Inflammatory macrophage treated with lipopolysaccharide for 1 hour (primary cell): ENCODE results near the gene PKD1.

Source experiments
- DNase-seq, 2 donors: peaks; one replicate each; pipeline ENCODE4 v3.0.0-alpha.2; 2020 to 2022

PKD1 gene

DNA sequence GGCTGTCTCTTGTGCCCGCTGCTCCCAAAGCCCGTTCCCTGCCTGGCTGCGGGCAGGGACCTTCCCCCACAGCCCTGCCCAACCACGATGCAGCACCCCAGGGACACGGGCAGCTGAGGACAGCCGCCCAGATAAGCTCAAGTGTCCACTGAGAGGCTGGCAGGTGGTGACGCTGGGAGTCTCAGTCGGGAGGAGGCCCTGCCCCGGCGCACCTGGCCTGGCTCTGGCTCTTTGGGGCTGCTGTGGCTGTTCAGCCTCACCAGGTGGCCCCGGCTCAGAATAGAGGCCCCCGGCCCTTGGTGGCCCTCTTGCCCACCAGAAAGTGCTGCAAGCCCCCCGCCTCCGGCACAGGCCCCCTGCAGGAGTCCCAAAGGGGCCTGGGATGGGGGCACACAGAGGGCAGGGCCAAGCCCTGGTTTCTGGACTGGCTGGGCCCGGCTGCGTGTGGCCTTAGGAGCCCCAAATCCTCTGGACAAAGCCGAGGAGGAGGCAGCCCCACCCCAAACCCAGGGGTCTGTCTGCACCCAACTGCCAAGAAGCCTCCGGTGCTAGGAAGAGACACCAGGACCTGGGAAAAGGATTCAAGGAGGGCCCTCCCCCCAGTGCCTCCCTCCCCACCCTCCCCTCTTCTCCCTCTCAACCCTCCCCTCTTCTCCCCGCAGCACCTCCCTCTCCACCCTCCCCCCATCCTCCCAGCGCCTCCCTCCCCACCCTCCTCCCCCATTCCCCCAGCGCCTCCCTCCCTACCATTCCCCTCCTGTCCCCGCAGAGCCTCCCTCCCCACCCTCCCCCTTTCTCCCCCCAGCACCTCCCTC is 93.3 kb downstream of the PKD1 start:
- DNase-seq: no peak

DNA sequence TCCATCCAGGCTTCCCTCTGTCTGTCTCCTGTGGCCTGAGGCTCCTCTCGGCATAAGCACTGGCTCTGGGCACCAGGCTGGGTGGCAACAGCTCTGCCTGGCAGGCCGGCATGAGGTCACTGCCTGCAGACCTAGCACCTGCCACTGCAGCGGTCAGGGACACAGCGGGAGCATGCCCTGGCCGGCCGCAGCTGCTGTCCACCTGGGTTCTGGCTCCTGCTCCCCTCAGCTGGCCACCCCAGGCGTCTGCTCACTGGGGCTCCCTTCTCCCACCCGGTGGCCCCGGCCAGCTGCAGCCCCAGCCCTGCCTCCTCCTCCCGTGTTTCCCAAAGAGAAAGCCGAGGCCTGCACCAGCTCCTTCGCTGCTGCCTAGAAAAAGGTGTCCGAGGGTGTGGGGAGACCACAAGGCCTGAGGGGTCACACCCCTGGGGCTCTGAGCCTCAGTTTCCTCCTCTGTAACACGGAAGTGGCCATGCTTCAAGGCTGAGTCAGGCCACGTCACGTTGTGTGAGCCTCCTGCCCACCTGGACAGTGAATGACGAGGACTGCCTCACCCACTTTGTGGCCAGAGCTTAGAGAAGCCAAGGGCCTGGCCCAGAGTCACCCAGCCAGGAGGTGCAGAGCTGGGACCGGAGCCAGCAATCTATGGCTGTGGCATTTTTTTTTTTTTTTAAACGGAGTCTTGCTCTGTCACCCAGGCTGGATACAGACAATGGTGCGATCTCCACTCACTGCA is 94.7 kb downstream of the PKD1 start:
- DNase-seq: no peak

DNA sequence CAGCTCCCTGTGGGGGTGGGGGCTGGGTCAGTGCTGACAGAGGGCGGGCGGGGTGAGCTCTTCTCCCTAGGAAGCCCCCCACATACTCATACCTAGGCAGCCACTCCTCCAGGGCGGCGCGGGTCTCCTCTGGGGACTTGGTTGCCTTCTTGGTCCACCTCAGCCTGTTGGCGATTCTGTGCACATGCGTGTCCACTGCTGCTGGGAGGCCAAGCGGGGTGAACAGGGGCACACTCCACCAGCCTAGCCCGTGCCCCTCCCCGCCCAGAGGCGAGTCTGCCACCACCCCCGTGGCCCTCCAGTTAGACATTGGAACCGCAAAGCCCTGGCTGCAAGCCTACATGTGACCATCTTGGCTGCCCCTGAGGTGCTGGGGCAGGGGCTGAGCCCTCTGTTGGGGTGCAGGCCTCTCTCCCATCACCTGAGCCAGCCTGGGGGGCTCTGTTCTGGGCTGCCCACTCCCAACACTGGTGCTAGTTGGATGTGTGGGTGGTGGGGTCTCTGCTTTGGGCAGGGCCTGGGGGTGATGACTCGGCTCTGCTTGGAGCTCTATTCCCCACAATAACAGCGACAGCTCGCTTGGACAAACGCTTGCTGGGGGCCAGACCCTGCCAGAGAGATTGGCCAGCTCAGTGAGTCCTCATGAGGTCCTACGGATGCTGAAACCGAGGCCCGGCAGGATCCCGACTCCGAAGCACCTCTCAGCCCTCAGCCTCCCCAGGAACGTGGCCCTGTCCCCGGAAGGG is 95.5 kb downstream of the PKD1 start:
- no peak for DNase-seq

DNA sequence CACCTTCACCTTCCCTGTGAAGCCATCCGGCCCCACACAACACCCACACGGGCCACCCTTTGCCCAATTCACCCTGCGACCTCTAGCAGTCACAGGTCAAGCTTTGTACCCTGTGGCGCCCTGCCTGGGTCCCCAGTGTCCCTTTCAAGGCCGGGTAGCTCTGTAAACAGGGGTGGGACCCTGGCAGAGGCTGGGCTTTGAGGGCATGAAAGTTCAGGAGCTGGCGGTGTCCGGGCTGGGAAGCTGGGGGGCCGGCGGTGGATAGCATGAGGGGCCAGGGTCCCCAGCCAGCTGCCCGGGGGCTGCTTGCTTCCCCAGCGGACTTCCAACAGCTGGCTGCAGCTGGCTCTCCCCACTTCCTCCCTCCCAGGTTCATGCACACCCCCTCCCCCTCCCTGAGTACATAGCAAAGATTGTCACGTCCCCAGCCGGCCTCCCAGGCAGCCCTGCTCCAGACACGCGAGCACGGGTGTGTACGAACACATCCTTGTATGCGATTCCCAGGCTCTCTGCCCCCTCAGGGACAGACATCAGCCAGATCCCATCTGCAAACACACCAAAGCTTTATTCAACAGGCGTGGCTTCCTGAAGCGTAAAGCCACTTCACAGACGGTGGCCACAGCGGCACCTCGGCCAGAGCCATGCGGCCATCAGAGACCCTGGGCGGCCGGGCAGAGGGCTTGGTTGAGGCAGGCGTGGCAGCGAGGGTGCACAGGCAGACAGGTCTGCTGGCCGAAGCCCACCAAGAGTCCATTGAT is 96.2 kb downstream of the PKD1 start:
- no peak for DNase-seq
